IMR-90 (cell line): ENCODE results near the gene NF1. TPM values are rescaled to one million over a fixed set of nuclear protein-coding genes. Genes with fewer than 3 reads are reported as not detected.

Experiments used
- ATAC-seq: fragments of 200-7000 bp; cut with Tn5 transposase; 2 replicates; pipeline ENCODE4 v1.9.1; 2020; ENCODE audit warnings: low read depth, mild to moderate bottlenecking, moderate library complexity
- BruUV-seq: library from RNA; stranded (reverse); fragments of 400-500 nt; replicated peaks from 2 replicates; lab custom pipeline; 2021; lab: Mats Ljungman, UMichigan
- CTCF ChIA-PET: fragments of 300-600 bp; formaldehyde crosslinking; extraction: SDS; loops from one replicate; lab custom pipeline; 2021; ENCODE audit warnings: antibody characterized with exemption; lab: Yijun Ruan, JAX
- POLR2A ChIA-PET: fragments of 300-600 bp; sonication (Branson Sonifier 250); formaldehyde crosslinking; loops from one replicate; lab custom pipeline; 2022; ENCODE audit warnings: antibody characterized with exemption; ENCODE audit not compliant: unreplicated experiment; lab: Charles Lee
- DNase-seq: peaks from one replicate; pipeline ENCODE4 v3.0.0; 2013
- H2AFZ ChIP-seq: replicated peaks from 2 replicates; pipeline ENCODE3; 2013; ENCODE audit warnings: low read length, mild to moderate bottlenecking; ENCODE audit not compliant: poor library complexity
- H2AK5ac ChIP-seq: 2 replicates; pipeline ENCODE4 v1.6.1; 2013; ENCODE audit warnings: low read depth, low read length, inconsistent platforms
- H2AK9ac ChIP-seq: replicated peaks from 2 replicates; pipeline ENCODE3; 2013; ENCODE audit warnings: mild to moderate bottlenecking, low read depth, low read length, moderate library complexity; ENCODE audit not compliant: poor library complexity
- H2BK120ac ChIP-seq: 2 replicates; pipeline ENCODE4 v1.6.1; 2013; ENCODE audit warnings: low read depth, low read length, inconsistent platforms
- H2BK15ac ChIP-seq: 3 replicates; pipeline ENCODE4 v1.6.1; 2013; ENCODE audit warnings: low read depth, low read length, inconsistent platforms
- H2BK20ac ChIP-seq: 2 replicates; pipeline ENCODE4 v1.6.1; 2013; ENCODE audit warnings: low read depth, mild to moderate bottlenecking, inconsistent platforms, low read length, moderate library complexity
- H2BK5ac ChIP-seq: 2 replicates; pipeline ENCODE4 v1.6.1; 2013; ENCODE audit warnings: mild to moderate bottlenecking, low read depth, low read length, inconsistent platforms; ENCODE audit not compliant: poor library complexity, severe bottlenecking
- H3K14ac ChIP-seq: replicated peaks from 2 replicates; pipeline ENCODE4 v1.6.1; 2013; ENCODE audit warnings: low read depth, low read length, inconsistent platforms
- H3K18ac ChIP-seq: 2 replicates; pipeline ENCODE4 v1.6.1; 2013; ENCODE audit warnings: low read depth, low read length, control low read depth
- H3K23ac ChIP-seq: 2 replicates; pipeline ENCODE4 v1.6.1; 2013; ENCODE audit warnings: low read depth, low read length, inconsistent platforms
- H3K27ac ChIP-seq: 2 replicates; pipeline ENCODE4 v1.5.1; 2013; ENCODE audit warnings: mild to moderate bottlenecking, control low read depth, low read length; ENCODE audit not compliant: insufficient read depth
- H3K27me3 ChIP-seq: 2 replicates; pipeline ENCODE4 v1.6.1; 2013; ENCODE audit warnings: low read length; ENCODE audit not compliant: control insufficient read depth, insufficient read depth
- H3K36me3 ChIP-seq: 2 replicates; pipeline ENCODE4 v1.6.1; 2013; ENCODE audit warnings: low read length, mixed read lengths; ENCODE audit not compliant: control insufficient read depth, insufficient read depth
- H3K4ac ChIP-seq: 2 replicates; pipeline ENCODE4 v1.6.1; 2013; ENCODE audit warnings: low read depth, low read length, inconsistent platforms
- H3K4me1 ChIP-seq: 2 replicates; pipeline ENCODE4 v1.6.1; 2013; ENCODE audit warnings: low read length, mixed read lengths; ENCODE audit not compliant: control insufficient read depth, insufficient read depth
- H3K4me2 ChIP-seq: 2 replicates; pipeline ENCODE4 v1.6.1; 2013; ENCODE audit warnings: low read depth, mild to moderate bottlenecking, control low read depth, low read length, moderate library complexity
- H3K4me3 ChIP-seq: 2 replicates; pipeline ENCODE4 v1.5.1; 2013; ENCODE audit warnings: low read depth, mild to moderate bottlenecking, control low read depth, low read length, moderate library complexity; ENCODE audit not compliant: insufficient read depth
- H3K56ac ChIP-seq: 2 replicates; pipeline ENCODE4 v1.6.1; 2013; ENCODE audit warnings: low read length, inconsistent platforms; ENCODE audit not compliant: insufficient read depth; ENCODE audit errors: extremely low read depth
- H3K79me1 ChIP-seq, 2 experiments: 2 replicates each; pipeline ENCODE4 v1.6.1; 2013; ENCODE audit warnings: low read length in 2 of 2, inconsistent platforms in 1 of 2, low read depth in 1 of 2
- H3K9ac ChIP-seq: 2 replicates; pipeline ENCODE4 v1.6.1; 2013; ENCODE audit warnings: low read depth, low read length, control low read depth
- H3K9me1 ChIP-seq: 2 replicates; pipeline ENCODE4 v1.6.1; 2013; ENCODE audit warnings: low read length, inconsistent platforms; ENCODE audit not compliant: insufficient read depth
- H3K9me3 ChIP-seq: 2 replicates; pipeline ENCODE4 v1.6.1; 2013; ENCODE audit warnings: low read length; ENCODE audit not compliant: control insufficient read depth, insufficient read depth
- H4K20me1 ChIP-seq: 2 replicates; pipeline ENCODE4 v1.6.1; 2013; ENCODE audit warnings: low read length, inconsistent platforms; ENCODE audit not compliant: insufficient read depth
- H4K5ac ChIP-seq: 2 replicates; pipeline ENCODE4 v1.6.1; 2013; ENCODE audit warnings: mild to moderate bottlenecking, low read depth, low read length, control low read depth
- H4K8ac ChIP-seq, 2 experiments: 2 replicates each; pipeline ENCODE4 v1.6.1; 2013; ENCODE audit warnings: low read depth in 2 of 2, low read length in 2 of 2, control low read depth in 1 of 2, inconsistent platforms in 1 of 2
- H4K91ac ChIP-seq: 2 replicates; pipeline ENCODE4 v1.6.1; 2013; ENCODE audit warnings: low read depth, low read length, inconsistent platforms; ENCODE audit not compliant: insufficient read depth
- BHLHE40 ChIP-seq: fragments of 150-350 bp; IDR thresholded peaks from 2 replicates; pipeline ENCODE4 v1.6.1; 2016; ENCODE audit warnings: mild to moderate bottlenecking, low read depth, low read length
- FOS ChIP-seq: fragments of 150-350 bp; IDR thresholded peaks from 2 replicates; pipeline ENCODE4 v1.6.1; 2016; ENCODE audit warnings: low read depth, low read length
- MAZ ChIP-seq: IDR thresholded peaks from 2 replicates; pipeline ENCODE4 v1.6.1; 2012; ENCODE audit warnings: low read depth, mild to moderate bottlenecking, low read length, improper control_type of control experiment, moderate library complexity, borderline replicate concordance
- NFE2L2 ChIP-seq: fragments of 150-350 bp; IDR thresholded peaks from 2 replicates; pipeline ENCODE4 v1.6.1; 2016; ENCODE audit warnings: low read depth, mild to moderate bottlenecking, low read length
- WGBS, 2 experiments: methylation state at CpG; one replicate each; pipeline versions ENCODE4 v1.1.5 to v1.1.7; 2013; ENCODE audit warnings: missing lambda C conversion rate in 2 of 2; ENCODE audit not compliant: insufficient read length in 1 of 2; ENCODE audit errors: extremely low coverage in 2 of 2; 5-methylcytosine and 5-hydroxymethylcytosine counted together
- dilution Hi-C: fragments of 300-500 bp; cut with HindIII; formaldehyde crosslinking; loops from one replicate; pipeline ENCODE4 v1.14.3; 2018; ENCODE audit warnings: low sequenced_read_pairs; ENCODE audit not compliant: unreplicated experiment
- in situ Hi-C: fragments of 300-500 bp; cut with MboI; formaldehyde crosslinking; loops from 3 replicates; pipeline ENCODE4 v1.14.3; 2019; ENCODE audit warnings: low sequenced_read_pairs, inconsistent platforms, mixed read lengths
- intact Hi-C: fragments of 100-400 bp; cut with micrococcal nuclease; formaldehyde crosslinking; loops from 2 replicates; pipeline ENCODE4 v1.10.0; 2022
- polyA plus RNA-seq, 3 experiments: library from polyadenylated mRNA; depleted of rRNA; stranded (reverse); fragments of >200 nt; gene quantifications; 2 replicates each; pipeline ENCODE4 v1.2.3, GENCODE V29; 2012; ENCODE audit warnings: low replicate concordance in 1 of 3
- total RNA-seq: library from RNA; depleted of rRNA; stranded (reverse); fragments of >200 nt; gene quantifications from 2 replicates; pipeline ENCODE4 v1.2.3, GENCODE V29; 2012

The NF1 gene
- total and polyA plus RNA-seq, 2 of the 4 experiments (the other 2 are of a cell fraction), result 17.9 to 48.6 TPM

- H4K20me1 ChIP-seq, result no peaks in the 10 kb centered on the region
- peaks cover 10% of the 10 kb centered on the region for H3K36me3 ChIP-seq
- H3K79me1 ChIP-seq, result peaks cover 6 to 8% of the 10 kb centered on the region in 2 experiments
- no peak overlapping the region for H2BK20ac ChIP-seq
- H3K14ac ChIP-seq, result no peak overlapping the region
- H3K9me1 ChIP-seq, result peaks cover 2% of the 10 kb centered on the region
- H4K91ac ChIP-seq, result no peak overlapping the region
- no peak overlapping the region for H2BK5ac ChIP-seq
- no peaks in the 10 kb centered on the region for H3K27me3 ChIP-seq
- H3K4me3 ChIP-seq, result no peak overlapping the region
- no peak overlapping the region for H4K5ac ChIP-seq
- no peak overlapping the region for H3K23ac ChIP-seq
- H4K8ac ChIP-seq, result no peak overlapping the region
- no peak overlapping the region for H3K4me2 ChIP-seq
- no peak overlapping the region for H2AK9ac ChIP-seq
- dilution Hi-C loops (no loop called here), intact Hi-C loops (no loop called here), in situ Hi-C loops (no loop called here)
- H3K9me3 ChIP-seq, result no peaks in the 10 kb centered on the region
- DNase-seq (no peak), ATAC-seq (no peak)
- BruUV-seq, result TSS peak; percentile 7
- no peak overlapping the region for H3K4ac ChIP-seq
- no peak overlapping the region for H2AFZ ChIP-seq
- ChIA-PET CTCF (interaction anchor here (1.4 kb wide), 1 partner anchor 9 kb away, joined by 5 read pairs; no protein-coding TSS in a partner anchor), POLR2A (interaction anchor here (0.6 kb wide), 1 partner anchor 168 kb away, joined by 4 read pairs; no protein-coding TSS in a partner anchor)
- no peak for TF ChIP-seq NFE2L2
- no peak for TF ChIP-seq MAZ
- no peak for TF ChIP-seq BHLHE40
- TF ChIP-seq FOS, result no peak
- H2BK15ac ChIP-seq, result no peak overlapping the region
- H2BK120ac ChIP-seq, result no peak overlapping the region
- no peak overlapping the region for H2AK5ac ChIP-seq
- peaks cover 2% of the 10 kb centered on the region; the same call in 1 of the 2 replicates for H3K4me1 ChIP-seq
- no peak overlapping the region for H3K56ac ChIP-seq
- no CpG with 5 or more reads among the region's 3 CpGs for WGBS, 2 experiments
- H3K27ac ChIP-seq, result no peak overlapping the region
- H3K18ac ChIP-seq, result no peak overlapping the region
- H3K9ac ChIP-seq, result no peak overlapping the region
These were observed 162.2 kb downstream of the NF1 start for GRCh38 chr17:31256936-31257335.
